ENCODE data around the gene PRSS8. TPM values are rescaled to one million over a fixed set of nuclear protein-coding genes. Genes with fewer than 3 reads are reported as not detected.
"Not testable (repeated sequence)": the region's sequence is repeated elsewhere in the genome, so short reads cannot be mapped to it uniquely, and the experiment has no call there.

PRSS8 gene
- total RNA-seq, 4 donors from 2014 or later = 0.20 TPM; not detected in 3

- no peak for DNase-seq (ENCODE audit: low spot score in 2 of 2)
- no peaks in the 10 kb centered on the region for H3K27me3 ChIP-seq
- H3K36me3 ChIP-seq = no peaks in the 10 kb centered on the region
- WGBS, 2 donors = 68 to 81% methylated on average over 2 of the region's 2 CpGs
- no peaks in the 10 kb centered on the region for H3K4me1 ChIP-seq
- TF ChIP-seq EP300 (IDR thresholded peaks at IDR 0.05) (no peak), POLR2A (IDR thresholded peaks at IDR 0.05) (no peak), CTCF (IDR thresholded peaks at IDR 0.05) (no peak)
- H3K4me3 ChIP-seq = no peak overlapping the region
- H3K9me3 ChIP-seq = no peaks in the 10 kb centered on the region
- no peak overlapping the region for H3K27ac ChIP-seq
Observed at GRCh38 chr16:31168848-31169247, 33.3 kb upstream of the PRSS8 start.

- H3K36me3 ChIP-seq = no peaks in the 10 kb centered on the region
- H3K4me1 ChIP-seq = no peaks in the 10 kb centered on the region
- 86 to 92% methylated on average over 8 of the region's 8 CpGs for WGBS, 2 donors
- no peaks in the 10 kb centered on the region for H3K27me3 ChIP-seq
- H3K4me3 ChIP-seq = no peak overlapping the region
- no peak for DNase-seq (ENCODE audit: low spot score in 2 of 2)
- no peaks in the 10 kb centered on the region for H3K9me3 ChIP-seq
- H3K27ac ChIP-seq = no peak overlapping the region
- TF ChIP-seq EP300 (IDR thresholded peaks at IDR 0.05) (no peak), POLR2A (IDR thresholded peaks at IDR 0.05) (no peak), CTCF (IDR thresholded peaks at IDR 0.05) (no peak)
Observed at GRCh38 chr16:31167315-31167714, 31.8 kb upstream of the PRSS8 start.

GRCh38 chr16:31157136-31157535 lies 21.6 kb upstream of the PRSS8 start:
- 35 to 48% methylated on average over 8 of the region's 8 CpGs for WGBS, 2 donors
- H3K27ac ChIP-seq = no peak overlapping the region
- DNase-seq (ENCODE audit: low spot score in 2 of 2) = no peak
- H3K9me3 ChIP-seq = no peaks in the 10 kb centered on the region
- no peak for TF ChIP-seq POLR2A (IDR thresholded peaks at IDR 0.05)
- TF ChIP-seq CTCF (IDR thresholded peaks at IDR 0.05) = no peak
- no peak for TF ChIP-seq EP300 (IDR thresholded peaks at IDR 0.05)
- H3K4me1 ChIP-seq = no peaks in the 10 kb centered on the region
- H3K27me3 ChIP-seq = no peaks in the 10 kb centered on the region
- H3K4me3 ChIP-seq = no peak overlapping the region
- no peaks in the 10 kb centered on the region for H3K36me3 ChIP-seq

GRCh38 chr16:31150976-31151375 lies 15.4 kb upstream of the PRSS8 start:
- H3K27me3 ChIP-seq = peaks cover 0 to 24% of the 10 kb centered on the region in 2 donors
- not testable (repeated sequence) for H3K27ac ChIP-seq; H3K9me3 ChIP-seq; DNase-seq (ENCODE audit: low spot score in 2 of 2); H3K4me3 ChIP-seq; H3K36me3 ChIP-seq; H3K4me1 ChIP-seq
- 66 to 77% methylated on average over 6 of the region's 6 CpGs for WGBS, 2 donors

GRCh38 chr16:31149894-31150890 lies 14.7 kb upstream of the PRSS8 start, which contains the start of gene PRSS36:
PRSS36 (minus strand) TSS chr16:31150066; CDS start chr16:31150035, 31 bp downstream.
- peaks cover 0 to 9% (median 0%) of the 10 kb centered on the region in 4 donors for H3K4me1 ChIP-seq
- H3K27ac ChIP-seq = peak within 1 kb of the TSS in 1 of 4 donors; percentile 43
- 61 to 81% methylated on average over 10 to 11 of the region's 11 CpGs for WGBS, 2 donors
- H3K27me3 ChIP-seq = peaks cover 0 to 24% of the 10 kb centered on the region in 2 donors
- TF ChIP-seq CTCF (IDR thresholded peaks at IDR 0.05) (no peak), POLR2A (IDR thresholded peaks at IDR 0.05) (no peak), EP300 (IDR thresholded peaks at IDR 0.05) (no peak)
- peak within 1 kb of the TSS in 1 of 4 donors; percentile 18 for H3K4me3 ChIP-seq
- no peaks in the 10 kb centered on the region for H3K9me3 ChIP-seq
- no peak for DNase-seq (ENCODE audit: low spot score in 2 of 2)
- no peaks in the 10 kb centered on the region for H3K36me3 ChIP-seq
